GM12892 (cell line): ENCODE measurements around the gene KCNJ6.

Experiments used
- DNase-seq: peaks from one replicate; pipeline ENCODE4 v3.0.0; 2011; ENCODE audit not compliant: insufficient read length
- FAIRE-seq: peaks from 2 replicates; lab custom pipeline; 2011; peaks lifted over from hg19 to GRCh38; lab: Jason Lieb, UNC
- POLR2A ChIP-seq: IDR thresholded peaks from 2 replicates; pipeline ENCODE4 v1.6.1; 2011; ENCODE audit warnings: low read depth, low read length, control low read depth
- POLR2AphosphoS5 ChIP-seq: IDR thresholded peaks from 2 replicates; pipeline ENCODE4 v1.6.1; 2011; ENCODE audit warnings: low read depth, low read length, control low read depth
- TAF1 ChIP-seq: IDR thresholded peaks from 2 replicates; pipeline ENCODE4 v1.6.1; 2011; ENCODE audit warnings: low read depth, mild to moderate bottlenecking, control low read depth, low read length, borderline replicate concordance

Gene KCNJ6

GRCh38 chr21:37566790-37567615 is 349.3 kb downstream of the KCNJ6 start:
- DNase-seq = no peak
- FAIRE-seq = no peak
- no peak for TF ChIP-seq POLR2A
- TF ChIP-seq POLR2AphosphoS5 = no peak
- TF ChIP-seq TAF1 = no peak

- TF ChIP-seq POLR2A (no peak), POLR2AphosphoS5 (no peak), TAF1 (no peak)
- FAIRE-seq (peak; percentile 14), DNase-seq (no peak)
These were observed 350.6 kb downstream of the KCNJ6 start for GRCh38 chr21:37565530-37566223.

GRCh38 chr21:37564924-37565529 is 351.2 kb downstream of the KCNJ6 start:
- no peak for TF ChIP-seq POLR2A
- TF ChIP-seq TAF1 = no peak
- TF ChIP-seq POLR2AphosphoS5 = no peak
- DNase-seq (no peak), FAIRE-seq (no peak)

GRCh38 chr21:37564341-37564923 is 351.8 kb downstream of the KCNJ6 start:
- DNase-seq = no peak
- TF ChIP-seq POLR2A (no peak), TAF1 (no peak), POLR2AphosphoS5 (no peak)
- no peak for FAIRE-seq

- peak; percentile 95 for FAIRE-seq
- TF ChIP-seq TAF1 (0 out of 2 replicates have a peak, but pooled peaks have one; percentile 23), POLR2A (peak; percentile 84), POLR2AphosphoS5 (peak; percentile 37; the same call in 1 of the 2 replicates)
- DNase-seq = peak; percentile 93
These were observed 352.5 kb downstream of the KCNJ6 start for GRCh38 chr21:37563641-37564340.

GRCh38 chr21:37562920-37563640 is 353.2 kb downstream of the KCNJ6 start:
- FAIRE-seq (peak; percentile 33), DNase-seq (no peak)
- TF ChIP-seq TAF1 = no peak
- no peak for TF ChIP-seq POLR2A

GRCh38 chr21:37561941-37562919 is 354.0 kb downstream of the KCNJ6 start:
- FAIRE-seq (no peak), DNase-seq (no peak)
- no peak for TF ChIP-seq POLR2AphosphoS5
- no peak for TF ChIP-seq TAF1
- no peak for TF ChIP-seq POLR2A

GRCh38 chr21:37561506-37561905 is 354.8 kb downstream of the KCNJ6 start:
- no peak for FAIRE-seq
- TF ChIP-seq POLR2A (no peak), POLR2AphosphoS5 (no peak)
- DNase-seq = no peak

- FAIRE-seq (no peak), DNase-seq (no peak)
- TF ChIP-seq POLR2AphosphoS5 = no peak
- no peak for TF ChIP-seq TAF1
- no peak for TF ChIP-seq POLR2A
These were observed 355.9 kb downstream of the KCNJ6 start for GRCh38 chr21:37560385-37560784.
